ENCODE results near the gene L3MBTL4.

- TF ChIP-seq POLR2A (IDR thresholded peaks at IDR 0.05) (no peak), CTCF (IDR thresholded peaks at IDR 0.05) (no peak)
Observed at GRCh38 chr18:5914016-5914415, 500.7 kb downstream of the L3MBTL4 start.

All from heart left ventricle (tissue), 13 donors.